ENCODE data around the gene ANTXR2. TPM values are rescaled to one million over a fixed set of nuclear protein-coding genes. Genes with fewer than 3 reads are reported as not detected.

Gene ANTXR2
- total RNA-seq, 6 donors from 2014 or later, result 26.0 to 61.0 (median 37.5) TPM

DNA sequence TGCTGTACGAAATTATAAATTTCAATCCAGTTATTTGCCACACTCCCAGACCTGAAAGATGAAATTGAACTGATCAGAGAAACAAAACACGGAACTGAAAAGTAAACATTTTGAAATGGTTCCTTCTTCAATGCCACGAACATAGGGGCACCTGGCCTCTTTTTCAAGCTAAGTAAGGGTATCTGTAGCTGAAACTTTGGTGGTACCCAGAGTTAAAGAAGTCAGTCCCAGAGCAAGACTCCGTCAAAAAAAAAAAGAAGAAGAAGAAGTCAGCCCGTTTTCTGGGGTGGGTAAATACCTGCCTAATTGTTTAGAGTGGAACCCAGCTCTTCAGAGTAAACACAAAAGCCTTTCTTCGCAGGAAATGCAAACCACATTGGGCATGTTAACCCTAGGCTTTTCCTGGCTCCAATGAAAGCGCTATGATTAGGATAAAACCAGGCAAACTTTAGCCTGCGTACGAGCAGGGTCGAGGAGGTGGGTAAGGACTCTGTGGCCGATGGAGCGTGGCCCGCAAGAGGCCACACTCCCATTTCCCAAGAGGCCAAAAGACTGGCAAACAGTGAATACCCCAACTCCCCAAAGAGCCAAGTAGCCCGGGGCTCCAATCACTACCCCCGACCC lies 1.3 kb downstream of the ANTXR2 start:
- peaks cover 0 to 17% (median 3%) of the 10 kb centered on the region in 4 donors for H3K36me3 ChIP-seq
- H3K27me3 ChIP-seq, result no peaks in the 10 kb centered on the region
- WGBS, 2 donors, result 6 to 10% methylated on average over 10 to 15 of the region's 15 CpGs
- peak overlapping the region; percentile 79 to 88 (median 82) for H3K4me3 ChIP-seq
- no peaks in the 10 kb centered on the region for H3K9me3 ChIP-seq
- peak overlapping the region; percentile 87 to 95 (median 94) for H3K27ac ChIP-seq
- DNase-seq, result no peak
- ATAC-seq (ENCODE audit: low FRiP score in 2 of 2), result no peak
- no peak for TF ChIP-seq POLR2A (IDR thresholded peaks at IDR 0.05)
- H3K4me1 ChIP-seq, result peaks cover 24 to 37% (median 27%) of the 10 kb centered on the region in 4 donors

DNA sequence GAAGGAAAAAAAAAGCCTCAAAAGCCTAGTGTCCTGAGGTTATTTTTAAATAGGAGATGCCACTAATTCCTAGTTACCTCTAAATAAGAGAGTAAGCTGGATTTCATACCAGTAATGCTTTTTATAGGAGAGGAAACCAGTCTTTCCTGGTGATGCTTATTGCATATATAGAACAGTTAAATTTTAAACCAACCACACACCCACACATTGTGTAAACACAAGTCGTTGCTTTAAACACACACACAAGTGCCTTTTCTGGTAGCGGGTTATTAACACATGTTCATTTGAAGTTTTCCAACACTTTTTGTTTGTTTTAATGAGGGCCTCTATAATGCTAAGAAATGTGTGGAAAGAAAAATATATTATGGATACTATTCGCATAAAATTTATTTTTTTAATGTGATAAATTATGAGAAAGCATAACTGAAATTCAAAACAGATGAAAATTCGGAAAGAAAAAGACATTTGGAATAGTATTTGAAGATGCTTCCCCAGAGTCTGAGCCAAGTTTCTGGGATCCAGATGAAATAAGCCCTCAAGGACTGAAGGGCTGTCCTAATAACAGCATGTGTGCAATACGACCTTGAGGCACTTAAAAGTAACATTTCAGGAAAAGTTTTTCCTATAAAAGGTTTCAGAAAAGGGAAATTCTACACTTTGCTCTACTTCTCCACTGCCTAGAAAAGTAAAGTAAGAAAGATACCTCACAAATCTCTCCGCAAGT lies 2.0 kb downstream of the ANTXR2 start:
- WGBS, 2 donors, result 28 to 36% methylated on average over 6 of the region's 6 CpGs
- H3K36me3 ChIP-seq, result peaks cover 0 to 22% (median 4%) of the 10 kb centered on the region in 4 donors
- TF ChIP-seq EP300 (IDR thresholded peaks at IDR 0.05) (no peak), POLR2A (IDR thresholded peaks at IDR 0.05) (no peak), POLR2AphosphoS5 (IDR thresholded peaks at IDR 0.05) (no peak)
- TF ChIP-seq, protein P1, sequence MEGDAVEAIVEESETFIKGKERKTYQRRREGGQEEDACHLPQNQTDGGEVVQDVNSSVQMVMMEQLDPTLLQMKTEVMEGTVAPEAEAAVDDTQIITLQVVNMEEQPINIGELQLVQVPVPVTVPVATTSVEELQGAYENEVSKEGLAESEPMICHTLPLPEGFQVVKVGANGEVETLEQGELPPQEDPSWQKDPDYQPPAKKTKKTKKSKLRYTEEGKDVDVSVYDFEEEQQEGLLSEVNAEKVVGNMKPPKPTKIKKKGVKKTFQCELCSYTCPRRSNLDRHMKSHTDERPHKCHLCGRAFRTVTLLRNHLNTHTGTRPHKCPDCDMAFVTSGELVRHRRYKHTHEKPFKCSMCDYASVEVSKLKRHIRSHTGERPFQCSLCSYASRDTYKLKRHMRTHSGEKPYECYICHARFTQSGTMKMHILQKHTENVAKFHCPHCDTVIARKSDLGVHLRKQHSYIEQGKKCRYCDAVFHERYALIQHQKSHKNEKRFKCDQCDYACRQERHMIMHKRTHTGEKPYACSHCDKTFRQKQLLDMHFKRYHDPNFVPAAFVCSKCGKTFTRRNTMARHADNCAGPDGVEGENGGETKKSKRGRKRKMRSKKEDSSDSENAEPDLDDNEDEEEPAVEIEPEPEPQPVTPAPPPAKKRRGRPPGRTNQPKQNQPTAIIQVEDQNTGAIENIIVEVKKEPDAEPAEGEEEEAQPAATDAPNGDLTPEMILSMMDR (IDR thresholded peaks at IDR 0.05), result no peak
- H3K4me1 ChIP-seq, result peaks cover 24 to 37% (median 27%) of the 10 kb centered on the region in 4 donors
- ATAC-seq (ENCODE audit: low FRiP score in 2 of 2) (no peak), DNase-seq (no peak)
- no peaks in the 10 kb centered on the region for H3K27me3 ChIP-seq
- H3K9me3 ChIP-seq, result no peaks in the 10 kb centered on the region
- peak overlapping the region; percentile 11 to 88 (median 82) for H3K4me3 ChIP-seq
- H3K27ac ChIP-seq, result peak overlapping the region in 3 of 4 donors; percentile 94 to 95 (median 95)

DNA sequence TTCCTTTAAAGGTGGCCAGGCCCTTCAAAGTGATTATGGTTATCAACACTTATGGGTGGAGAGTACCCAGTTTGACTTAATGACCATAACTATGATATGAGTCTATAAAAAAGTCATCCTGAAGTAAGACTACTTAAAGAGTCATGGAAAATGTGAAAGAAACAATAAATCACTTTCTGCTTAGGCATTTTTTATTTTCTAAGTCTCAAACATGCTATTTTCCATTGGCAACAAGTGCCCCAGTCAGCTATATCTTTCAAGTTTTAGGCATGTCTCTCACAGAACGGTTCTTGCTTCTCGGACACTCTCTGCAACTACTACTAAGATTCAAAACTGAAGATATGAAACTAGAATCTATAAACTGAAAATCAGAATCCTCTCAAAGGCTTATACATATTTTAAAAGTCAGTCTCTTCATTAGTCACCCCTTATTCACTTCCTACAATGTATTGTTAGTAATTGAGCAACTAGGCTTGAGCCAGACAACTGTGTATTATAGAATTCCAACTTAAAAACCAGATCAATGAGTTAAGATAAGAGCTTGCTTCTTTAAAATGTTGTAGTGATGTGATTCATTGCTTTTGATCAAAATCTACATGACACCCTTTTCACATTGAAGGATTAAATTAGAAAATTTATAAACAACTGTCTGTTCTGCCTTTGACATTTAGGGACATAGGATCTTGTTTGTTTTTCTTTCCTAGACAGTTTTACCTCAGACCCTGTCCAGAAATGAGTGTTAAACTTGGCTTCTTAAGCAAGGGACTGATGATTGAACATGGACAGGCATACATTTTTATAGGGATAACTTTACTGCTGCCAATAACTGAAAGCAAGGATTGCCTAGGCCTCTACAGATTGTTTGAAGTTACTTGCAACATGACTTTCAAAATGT lies 2.9 kb downstream of the ANTXR2 start:
- no peak for ATAC-seq (ENCODE audit: low FRiP score in 2 of 2)
- Histone ChIP-seq H3K9me3 (no peaks in the 10 kb centered on the region), H3K4me1 (peaks cover 27 to 37% (median 29%) of the 10 kb centered on the region in 4 donors), H3K36me3 (peaks cover 0 to 22% (median 4%) of the 10 kb centered on the region in 4 donors), H3K27me3 (no peaks in the 10 kb centered on the region), H3K4me3 (peak overlapping the region in 2 of 4 donors; percentile 83 to 88), H3K27ac (peak overlapping the region in 2 of 4 donors; percentile 1 to 32)
- DNase-seq, result no peak
- TF ChIP-seq POLR2A (IDR thresholded peaks at IDR 0.05) (no peak), POLR2AphosphoS5 (IDR thresholded peaks at IDR 0.05) (no peak), EP300 (IDR thresholded peaks at IDR 0.05) (no peak)
- TF ChIP-seq, protein P1 (IDR thresholded peaks at IDR 0.05), result no peak
- 82 to 88% methylated on average over 2 of the region's 2 CpGs for WGBS, 2 donors

DNA sequence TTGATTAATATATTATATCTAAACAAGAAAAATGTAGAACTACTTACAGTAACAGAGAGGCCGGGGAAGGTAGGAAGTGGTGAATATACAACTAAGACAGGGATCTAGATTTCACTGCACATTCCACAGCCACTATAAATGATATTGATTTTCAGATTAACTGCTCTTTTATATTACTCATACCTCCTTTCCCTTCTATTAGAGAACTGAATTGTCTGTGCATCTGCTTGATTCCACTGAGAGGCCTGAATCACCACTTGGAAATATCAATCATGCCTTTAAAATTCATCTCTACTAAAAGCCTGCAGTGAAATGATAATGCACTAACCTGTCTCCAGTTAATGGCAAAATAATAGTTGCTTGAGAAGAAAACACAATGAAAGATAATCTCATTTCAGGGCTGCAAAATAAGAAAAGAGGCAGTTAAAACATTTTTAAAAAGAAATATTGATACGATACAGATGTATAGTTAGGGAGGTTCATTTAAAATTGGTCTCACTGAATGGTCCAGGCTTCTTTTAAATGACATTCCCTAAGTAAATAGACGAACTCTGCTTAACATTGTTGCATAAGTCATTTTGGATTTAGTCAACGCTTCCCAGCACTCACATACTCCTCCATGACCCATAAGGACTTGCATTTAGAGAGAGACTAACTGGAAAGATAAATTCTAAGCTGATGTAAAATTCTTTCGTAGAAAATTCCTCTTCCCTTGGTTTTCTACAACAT lies 3.8 kb downstream of the ANTXR2 start:
- Histone ChIP-seq H3K36me3 (peaks cover 0 to 25% (median 4%) of the 10 kb centered on the region in 4 donors), H3K27ac (no peak overlapping the region), H3K27me3 (no peaks in the 10 kb centered on the region), H3K4me3 (no peak overlapping the region), H3K4me1 (peaks cover 23 to 37% (median 27%) of the 10 kb centered on the region in 4 donors), H3K9me3 (no peaks in the 10 kb centered on the region)
- no peak for ATAC-seq (ENCODE audit: low FRiP score in 2 of 2)
- 72 to 76% methylated on average over 5 of the region's 5 CpGs for WGBS, 2 donors
- no peak for DNase-seq
- TF ChIP-seq POLR2AphosphoS5 (IDR thresholded peaks at IDR 0.05) (no peak), POLR2A (IDR thresholded peaks at IDR 0.05) (no peak), EP300 (IDR thresholded peaks at IDR 0.05) (no peak)
- TF ChIP-seq, protein P1 (IDR thresholded peaks at IDR 0.05), result no peak
